IMR-90 (cell line): ENCODE results near the gene ACOX2.

Experiments used
- BHLHE40 ChIP-seq: fragments of 150-350 bp; IDR thresholded peaks from 2 replicates; pipeline ENCODE4 v1.6.1; 2016; ENCODE audit warnings: mild to moderate bottlenecking, low read depth, low read length
- CEBPB ChIP-seq: IDR thresholded peaks from 2 replicates; pipeline ENCODE4 v1.6.1; 2012; ENCODE audit warnings: low read depth, low read length, improper control_type of control experiment
- CTCF ChIP-seq: conservative IDR thresholded peaks from 2 replicates; pipeline ENCODE4 v1.5.1; 2012; ENCODE audit warnings: mild to moderate bottlenecking, low read depth, low read length, improper control_type of control experiment
- ELK1 ChIP-seq: fragments of 150-350 bp; IDR thresholded peaks from 2 replicates; pipeline ENCODE4 v1.6.1; 2016; ENCODE audit warnings: low read depth, mild to moderate bottlenecking, low read length, moderate library complexity, borderline replicate concordance
- MAFK ChIP-seq: IDR thresholded peaks from 2 replicates; pipeline ENCODE4 v1.6.1; 2012; ENCODE audit warnings: low read depth, low read length, improper control_type of control experiment
- MAZ ChIP-seq: IDR thresholded peaks from 2 replicates; pipeline ENCODE4 v1.6.1; 2012; ENCODE audit warnings: low read depth, mild to moderate bottlenecking, low read length, improper control_type of control experiment, moderate library complexity, borderline replicate concordance
- POLR2A ChIP-seq: IDR thresholded peaks from 2 replicates; pipeline ENCODE4 v1.6.1; 2012; ENCODE audit warnings: mild to moderate bottlenecking, low read depth, low read length
- RAD21 ChIP-seq: IDR thresholded peaks from 2 replicates; pipeline ENCODE4 v1.6.1; 2012; ENCODE audit warnings: low read length, improper control_type of control experiment
- RCOR1 ChIP-seq: IDR thresholded peaks from 2 replicates; pipeline ENCODE4 v1.6.1; 2012; ENCODE audit warnings: mild to moderate bottlenecking, low read length, improper control_type of control experiment; ENCODE audit not compliant: insufficient replicate concordance
- RFX5 ChIP-seq: IDR thresholded peaks from 2 replicates; pipeline ENCODE4 v1.8.0; 2012; ENCODE audit warnings: low read depth, mild to moderate bottlenecking, low read length, moderate library complexity
- SMC3 ChIP-seq: fragments of 150-350 bp; IDR thresholded peaks from 2 replicates; pipeline ENCODE4 v1.6.1; 2016; ENCODE audit warnings: low read depth, mild to moderate bottlenecking, antibody characterized with exemption, low read length, moderate library complexity
- USF2 ChIP-seq: fragments of 150-350 bp; IDR thresholded peaks from 2 replicates; pipeline ENCODE4 v1.6.1; 2017; ENCODE audit warnings: mild to moderate bottlenecking, antibody characterized with exemption, low read length, low read depth

- TF ChIP-seq RAD21 (no peak), CTCF (no peak), POLR2A (no peak), ELK1 (no peak), RFX5 (no peak), CEBPB (no peak), SMC3 (no peak), USF2 (no peak), BHLHE40 (no peak), MAFK (no peak), MAZ (no peak), RCOR1 (no peak)
These were observed 39.1 kb upstream of the ACOX2 start for GRCh38 chr3:58575971-58576652.
